Measurements from ENCODE around the gene CAMKK1.

- TF ChIP-seq ZNF274 (IDR thresholded peaks at IDR 0.05; ENCODE audit: low read depth, low read length) (no peak), YY1 (IDR thresholded peaks at IDR 0.05; ENCODE audit: insufficient read depth, insufficient read length) (no peak), SUZ12 (IDR thresholded peaks at IDR 0.05; ENCODE audit: extremely low read depth, insufficient read depth, insufficient read length) (no peak)
These were observed 64.6 kb downstream of the CAMKK1 start for GRCh38 chr17:3828151-3828851.

Data from NT2/D1 (cell line).